GM19035 (cell line): ENCODE measurements around the gene LPIN2.
"Not testable (repeated sequence)": the region's sequence is repeated elsewhere in the genome, so short reads cannot be mapped to it uniquely, and the experiment has no call there.

Source experiments
- ATAC-seq: cut with Tn5 transposase; IDR thresholded peaks from one replicate; pipeline ENCODE4 v1.9.1; 2021; ENCODE audit not compliant: unreplicated experiment

The LPIN2 gene

GRCh38 chr18:3044931-3045698 is 32.2 kb upstream of the LPIN2 start:
- ATAC-seq: no peak

- no peak for ATAC-seq
These were observed 29.4 kb upstream of the LPIN2 start for GRCh38 chr18:3042379-3042778.

GRCh38 chr18:3041843-3042242 is 28.9 kb upstream of the LPIN2 start:
- ATAC-seq: no peak

GRCh38 chr18:3040881-3041280 is 27.9 kb upstream of the LPIN2 start:
- no peak for ATAC-seq

GRCh38 chr18:3040173-3040572 is 27.2 kb upstream of the LPIN2 start:
- ATAC-seq: no peak

GRCh38 chr18:3037423-3037915 is 24.5 kb upstream of the LPIN2 start:
- peak; percentile 99 for ATAC-seq

- no peak for ATAC-seq
These were observed 23.2 kb upstream of the LPIN2 start for GRCh38 chr18:3036108-3036507.

GRCh38 chr18:3035635-3036034 is 22.7 kb upstream of the LPIN2 start:
- no peak for ATAC-seq

- no peak for ATAC-seq
These were observed 19.8 kb upstream of the LPIN2 start for GRCh38 chr18:3032721-3033120.

GRCh38 chr18:3029215-3029952 is 16.4 kb upstream of the LPIN2 start:
- no peak for ATAC-seq

- ATAC-seq: not testable (repeated sequence)
These were observed 15.2 kb upstream of the LPIN2 start for GRCh38 chr18:3028115-3028514.

GRCh38 chr18:3027370-3027891 is 14.5 kb upstream of the LPIN2 start:
- ATAC-seq: no peak

GRCh38 chr18:3025544-3025943 is 12.6 kb upstream of the LPIN2 start:
- ATAC-seq: no peak

- ATAC-seq: not testable (repeated sequence)
These were observed 10.7 kb upstream of the LPIN2 start for GRCh38 chr18:3023603-3024002.

GRCh38 chr18:3016585-3017297 is 3.8 kb upstream of the LPIN2 start:
- no peak for ATAC-seq

GRCh38 chr18:3015851-3016250 is 2.9 kb upstream of the LPIN2 start:
- no peak for ATAC-seq

- ATAC-seq: no peak
These were observed 2.3 kb upstream of the LPIN2 start for GRCh38 chr18:3015204-3015592.

- no peak for ATAC-seq
These were observed 1.7 kb upstream of the LPIN2 start for GRCh38 chr18:3014503-3015203.

- ATAC-seq: peak; percentile 38
These were observed 564 bp downstream of the LPIN2 start for GRCh38 chr18:3012136-3013023.

GRCh38 chr18:3010086-3010485 is 2.9 kb downstream of the LPIN2 start:
- ATAC-seq: no peak
